OCI-LY3 (cell line): ENCODE data around the gene ZMYM4.

Experiments used
- CTCF ChIP-seq: fragments of 200-600, 300-600 bp; sonication (generic); IDR thresholded peaks from 2 replicates; pipeline ENCODE4 v1.5.1; 2014; ENCODE audit warnings: antibody characterized with exemption, low read length, low read depth
- EZH2phosphoT487 ChIP-seq: fragments of 200-600 bp; shearing (Covaris generic); IDR thresholded peaks from 2 replicates; pipeline ENCODE4 v1.6.1; 2018; ENCODE audit warnings: antibody characterized with exemption, mixed run types, low read depth

GRCh38 chr1:35436078-35436477, 167.6 kb downstream of the ZMYM4 start:
- TF ChIP-seq CTCF: no peak
- TF ChIP-seq EZH2phosphoT487: no peak
